ENCODE data around the gene TYROBP.
A peak's percentile ranks its signal among the peaks of the same experiment; 100 is the strongest.

The TYROBP gene

GRCh38 chr19:35871611-35872010 lies 36.5 kb downstream of the TYROBP start:
- DNase-seq (ENCODE audit: low read depth in 2 of 2), result no peak

DNA sequence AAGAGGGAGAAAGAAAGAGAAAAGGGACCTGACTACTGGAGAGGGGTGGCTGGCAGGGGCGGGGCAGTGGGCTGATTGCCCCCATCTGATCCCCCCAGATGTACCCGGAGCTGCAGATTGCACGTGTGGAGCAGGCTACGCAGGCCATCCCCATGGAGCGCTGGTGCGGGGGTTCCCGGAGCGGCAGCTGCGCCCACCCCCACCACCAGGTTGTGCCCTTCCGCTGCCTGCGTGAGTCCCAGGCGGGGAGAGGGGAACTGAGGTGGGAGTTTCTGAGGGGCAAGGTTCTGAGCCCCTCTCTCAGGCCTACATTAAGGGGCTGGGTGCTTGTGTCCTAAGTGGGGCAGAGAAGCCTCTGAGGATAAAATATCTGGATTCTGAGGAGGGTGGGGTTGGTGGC lies 37.3 kb downstream of the TYROBP start:
- no peak for DNase-seq (ENCODE audit: low read depth in 2 of 2)

DNA sequence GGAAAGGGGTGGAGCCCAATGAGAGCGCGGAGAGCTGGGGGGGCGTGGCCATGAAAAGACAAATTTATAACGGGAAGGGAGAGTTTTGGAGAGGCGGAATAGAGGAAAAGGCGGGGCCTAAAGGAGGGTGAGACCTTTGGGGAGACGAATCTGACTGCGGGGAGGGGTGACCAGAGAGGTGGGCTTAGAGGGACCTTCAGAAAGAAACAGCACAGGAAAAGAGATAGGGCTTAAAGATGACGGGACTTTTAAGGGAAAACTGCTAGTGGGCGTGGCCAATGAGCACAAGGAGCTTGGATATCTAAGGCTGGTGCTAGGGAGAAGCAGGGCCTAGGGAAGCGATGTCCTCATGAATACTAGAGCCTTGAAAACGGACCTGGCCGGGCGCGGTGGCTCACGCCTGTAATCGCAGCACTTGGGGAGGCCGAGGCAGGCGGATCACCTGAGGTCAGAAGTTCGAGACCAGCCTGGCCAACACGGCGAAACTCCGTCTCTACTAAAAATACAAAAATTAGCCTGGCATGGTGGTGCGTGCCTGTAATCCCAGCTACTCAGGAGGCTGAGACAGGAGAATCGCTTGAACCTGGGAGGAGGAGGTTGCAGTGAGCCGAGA lies 37.9 kb downstream of the TYROBP start:
- DNase-seq (ENCODE audit: low read depth in 2 of 2), result peak; percentile 45 to 66

DNA sequence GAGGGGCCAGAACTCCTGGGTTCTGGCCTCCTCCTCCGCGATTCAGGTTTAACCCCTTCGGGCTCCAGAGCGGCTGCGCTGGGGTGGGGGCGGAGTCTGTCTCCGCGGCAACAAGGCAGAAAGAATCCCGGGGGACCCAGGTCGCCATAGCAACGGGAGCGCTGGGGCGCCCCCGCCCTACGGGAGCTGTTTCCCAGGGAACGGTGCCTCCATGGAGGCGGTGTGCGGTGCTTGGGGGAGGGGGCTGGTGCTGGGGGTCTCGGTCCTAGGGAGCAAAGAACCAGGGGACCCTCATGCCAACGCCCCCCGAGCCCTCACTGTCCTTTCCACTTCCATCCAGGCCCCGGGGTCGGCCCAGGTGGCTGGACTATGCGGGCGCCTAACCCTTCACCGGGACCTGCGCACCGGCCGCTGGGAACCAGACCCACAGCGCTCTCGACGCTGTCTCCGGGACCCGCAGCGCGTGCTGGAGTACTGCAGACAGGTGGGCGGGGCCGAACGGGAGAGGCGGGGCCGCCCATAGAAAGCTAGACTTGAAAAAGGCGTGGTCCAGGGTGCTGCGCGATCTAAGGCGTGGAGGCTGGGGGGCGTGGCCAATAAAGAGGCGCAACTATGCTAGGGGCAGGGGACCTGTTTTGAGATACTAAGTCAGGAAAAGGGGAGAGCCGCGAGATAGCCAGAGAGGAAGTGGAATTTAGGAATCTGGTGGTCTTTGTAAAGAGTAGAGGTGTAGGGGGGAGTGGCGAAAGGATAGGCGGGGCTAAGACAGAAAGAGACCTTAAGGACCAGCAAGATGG lies 38.6 kb downstream of the TYROBP start:
- peak; percentile 82 to 88 for DNase-seq (ENCODE audit: low read depth in 2 of 2)

DNA sequence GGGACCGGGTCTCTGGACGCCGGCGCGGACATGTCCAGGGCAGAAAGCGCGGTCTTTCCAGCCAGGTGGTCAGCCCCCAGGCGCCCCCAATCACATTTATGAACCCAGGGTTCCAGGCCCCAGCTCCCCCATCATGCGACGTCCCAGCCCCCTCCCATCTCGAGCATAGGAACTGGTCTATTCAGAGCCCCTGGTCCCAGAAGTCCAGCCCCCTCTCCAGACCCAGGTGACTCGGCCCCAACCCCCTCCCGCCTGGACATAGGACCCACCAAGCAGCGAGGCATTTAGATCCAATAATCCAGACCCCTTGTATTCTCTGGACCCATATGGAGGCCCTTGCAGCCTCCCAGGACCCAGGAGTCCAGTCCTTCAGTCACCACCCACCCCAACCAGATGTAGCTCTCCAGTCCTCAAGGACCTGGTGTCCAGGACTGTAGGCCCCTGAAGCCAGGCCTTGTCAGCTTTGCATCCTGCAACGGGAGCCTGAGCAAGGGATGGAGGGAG lies 39.2 kb downstream of the TYROBP start:
- no peak for DNase-seq (ENCODE audit: low read depth in 2 of 2)

DNA sequence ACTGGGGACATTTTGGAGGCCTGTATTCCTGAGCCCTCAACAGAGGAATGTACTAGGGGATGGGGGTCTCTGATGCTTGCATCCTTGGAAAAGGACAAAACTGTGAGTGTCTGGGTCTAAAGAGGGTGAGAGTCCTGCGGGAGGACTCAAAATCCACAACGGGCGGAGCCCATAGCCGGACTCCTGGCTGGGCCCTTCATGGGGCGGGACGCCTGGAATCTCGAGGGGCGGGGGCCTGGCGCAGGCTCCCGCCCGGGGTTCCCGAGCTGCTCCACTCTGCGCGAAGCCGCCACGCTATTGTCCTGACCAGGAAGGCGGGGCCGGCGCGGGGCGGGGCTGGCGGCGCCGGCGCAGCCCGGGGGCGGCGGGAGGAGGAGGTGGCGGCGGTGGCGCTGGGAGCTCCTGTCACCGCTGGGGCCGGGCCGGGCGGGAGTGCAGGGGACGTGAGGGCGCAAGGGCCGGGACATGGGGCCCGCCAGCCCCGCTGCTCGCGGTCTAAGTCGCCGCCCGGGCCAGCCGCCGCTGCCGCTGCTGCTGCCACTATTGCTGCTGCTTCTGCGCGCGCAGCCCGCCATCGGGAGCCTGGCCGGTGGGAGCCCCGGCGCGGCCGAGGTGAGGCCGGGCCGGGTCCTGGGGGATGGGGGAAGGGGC lies 39.8 kb downstream of the TYROBP start, which contains the start of gene APLP1:
Gene APLP1, plus strand, starts transcription at position 403 of the 651 bp plus-strand sequence. Its CDS starts 63 bp downstream, at position 466.
- DNase-seq (ENCODE audit: low read depth in 2 of 2), result peak; percentile 23 to 67

DNA sequence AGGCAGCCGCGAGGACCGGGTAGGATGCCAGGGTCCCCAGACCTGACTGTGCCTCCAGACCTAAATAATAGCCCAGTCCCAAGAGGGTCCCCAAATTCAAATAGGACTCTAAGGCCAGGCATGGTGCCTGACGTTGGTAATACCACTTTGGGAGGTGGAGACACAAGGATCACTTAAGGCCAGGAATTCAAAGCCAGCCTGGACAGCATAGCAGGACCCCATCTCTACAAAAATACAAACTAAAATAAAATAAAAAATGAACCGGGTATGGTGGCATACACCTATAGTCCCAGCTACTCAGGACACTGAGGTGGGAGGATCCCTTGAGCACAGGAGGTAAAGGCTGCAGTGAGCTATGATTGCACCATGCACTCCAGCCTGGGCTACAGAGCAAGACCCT lies 45.1 kb downstream of the TYROBP start:
- no peak for DNase-seq (ENCODE audit: low read depth in 2 of 2)

GRCh38 chr19:35862528-35862927 lies 45.6 kb downstream of the TYROBP start:
- DNase-seq (ENCODE audit: low read depth in 2 of 2), result no peak

DNA sequence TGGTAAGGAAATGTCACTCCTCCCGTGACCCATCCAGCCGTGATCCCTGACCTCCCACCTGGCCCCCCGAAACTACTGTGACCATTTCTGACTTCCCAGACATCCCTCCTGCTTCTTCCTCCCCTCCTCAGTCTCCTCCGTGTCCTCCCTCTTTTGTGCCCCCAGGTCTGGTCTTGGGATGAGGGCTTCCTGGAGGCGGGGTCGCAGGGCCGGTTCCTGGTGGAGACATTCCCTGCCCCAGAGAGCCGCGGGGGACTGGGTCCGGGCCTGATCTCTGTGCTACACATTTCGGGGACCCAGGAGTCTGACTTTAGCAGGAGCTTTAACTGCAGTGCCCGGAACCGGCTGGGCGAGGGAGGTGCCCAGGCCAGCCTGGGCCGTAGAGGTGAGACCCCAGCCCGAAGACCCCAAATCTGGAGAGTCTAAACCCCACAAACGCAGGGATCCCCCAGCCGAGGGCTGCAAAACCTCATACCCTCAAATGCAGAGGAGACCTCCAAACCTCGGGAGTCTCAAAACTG lies 46.4 kb downstream of the TYROBP start:
- no peak for DNase-seq (ENCODE audit: low read depth in 2 of 2)

GRCh38 chr19:35860818-35861639 lies 47.1 kb downstream of the TYROBP start:
- no peak for DNase-seq (ENCODE audit: low read depth in 2 of 2)

- no peak for DNase-seq (ENCODE audit: low read depth in 2 of 2)
Measured at GRCh38 chr19:35860436-35860817, 47.7 kb downstream of the TYROBP start.

DNA sequence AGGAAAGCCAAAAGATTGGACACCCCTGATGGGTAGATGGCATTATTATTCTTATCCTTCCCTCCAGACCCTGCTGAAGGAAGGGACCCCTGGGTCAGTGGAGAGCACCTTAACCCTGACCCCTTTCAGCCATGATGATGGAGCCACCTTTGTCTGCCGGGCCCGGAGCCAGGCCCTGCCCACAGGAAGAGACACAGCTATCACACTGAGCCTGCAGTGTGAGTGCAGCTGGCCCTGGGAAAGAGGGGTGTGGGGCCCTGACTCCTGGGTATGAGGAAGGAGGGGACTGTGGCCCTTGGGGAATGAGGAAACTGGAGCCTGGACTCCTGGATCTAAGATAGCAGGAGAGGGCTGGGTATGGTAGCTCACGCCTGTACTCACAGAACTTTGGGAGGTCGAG lies 48.7 kb downstream of the TYROBP start:
- DNase-seq (ENCODE audit: low read depth in 2 of 2), result no peak

DNA sequence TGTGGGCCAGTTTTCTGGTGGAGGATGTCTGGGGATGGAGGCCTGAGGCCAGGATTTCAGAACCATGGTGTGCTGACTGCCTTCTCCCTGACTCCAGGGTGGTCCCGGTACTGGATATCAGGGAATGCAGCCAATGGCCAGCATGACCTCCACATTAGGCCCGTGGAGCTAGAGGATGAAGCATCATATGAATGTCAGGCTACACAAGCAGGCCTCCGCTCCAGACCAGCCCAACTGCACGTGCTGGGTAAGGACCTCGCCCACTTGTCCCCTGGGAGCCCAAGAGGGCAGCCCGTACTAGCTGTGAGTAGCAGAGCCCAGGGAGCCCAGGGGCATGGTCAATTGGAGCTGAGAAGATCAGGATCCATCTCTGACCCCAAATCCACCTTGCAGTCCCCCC lies 49.8 kb downstream of the TYROBP start:
- DNase-seq (ENCODE audit: low read depth in 2 of 2), result no peak

DNA sequence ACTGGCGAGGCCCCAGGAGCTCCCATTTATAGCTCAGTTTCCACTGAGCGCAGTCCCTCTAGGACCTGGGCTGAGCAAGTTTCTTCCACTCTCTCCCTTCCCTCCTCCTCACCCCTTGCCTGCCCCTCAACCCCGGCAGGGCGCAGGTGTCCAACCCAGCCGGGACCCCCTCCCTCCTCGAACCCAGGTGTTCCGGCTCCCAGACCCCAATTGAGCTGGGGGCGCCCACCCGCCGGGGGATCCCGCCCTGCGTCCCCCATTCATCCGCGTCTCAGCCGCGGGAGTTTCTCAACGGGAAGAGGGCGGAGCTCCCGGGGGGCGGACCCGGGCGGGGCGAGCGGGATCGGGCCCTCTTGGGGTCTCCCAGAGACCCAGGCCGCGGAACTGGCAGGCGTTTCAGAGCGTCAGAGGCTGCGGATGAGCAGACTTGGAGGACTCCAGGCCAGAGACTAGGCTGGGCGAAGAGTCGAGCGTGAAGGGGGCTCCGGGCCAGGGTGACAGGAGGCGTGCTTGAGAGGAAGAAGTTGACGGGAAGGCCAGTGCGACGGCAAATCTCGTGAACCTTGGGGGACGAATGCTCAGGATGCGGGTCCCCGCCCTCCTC lies 51.4 kb downstream of the TYROBP start, which contains the start of gene KIRREL2:
Gene KIRREL2, plus strand, starts transcription at position 366 of the 604 bp plus-strand sequence. Its CDS starts 209 bp downstream, at position 575.
- DNase-seq (ENCODE audit: low read depth in 2 of 2), result no peak

All from stimulated activated CD4-positive, alpha-beta T cell treated with anti-CD3 and anti-CD28 coated beads, Interleukin-15, amount 100 ng/mL, for 48 hours (primary cell).